A673 (cell line): ENCODE data around the gene LRTM2. TPM values are rescaled to one million over a fixed set of nuclear protein-coding genes. Genes with fewer than 3 reads are reported as not detected.

Experiments
- BruUV-seq: library from RNA; stranded (reverse); fragments of 400-500 nt; replicated peaks from 2 replicates; lab custom pipeline; 2021; lab: Mats Ljungman, UMichigan
- CTCF ChIA-PET: fragments of 300-600 bp; sonication (Branson Sonifier 250); formaldehyde crosslinking; loops from one replicate; lab custom pipeline; 2022; ENCODE audit warnings: antibody characterized with exemption; lab: Charles Lee
- POLR2A ChIA-PET: fragments of 300-600 bp; sonication (Branson Sonifier 250); formaldehyde crosslinking; loops from one replicate; lab custom pipeline; 2022; ENCODE audit warnings: antibody characterized with exemption; ENCODE audit not compliant: low non-redundant PET; lab: Charles Lee
- DNase-seq: peaks from one replicate; pipeline ENCODE4 v3.0.0-alpha.2; 2015; ENCODE audit warnings: low spot score
- H3K27ac ChIP-seq: fragments of 200-600 bp; sonication (generic); 2 replicates; pipeline ENCODE4 v1.5.1; 2016; ENCODE audit warnings: mixed run types, low read depth, mild to moderate bottlenecking, mixed read lengths, antibody characterized with exemption, low read length; ENCODE audit not compliant: poor library complexity, severe bottlenecking
- H3K27me3 ChIP-seq: fragments of 200-600 bp; sonication (generic); replicated peaks from 2 replicates; pipeline ENCODE4 v1.6.1; 2017; ENCODE audit warnings: mixed run types, low read depth, mild to moderate bottlenecking, mixed read lengths, antibody characterized with exemption, low read length; ENCODE audit not compliant: insufficient read depth, poor library complexity
- H3K36me3 ChIP-seq: fragments of 200-600 bp; sonication (generic); 2 replicates; pipeline ENCODE4 v1.6.1; 2016; ENCODE audit warnings: mixed run types, mild to moderate bottlenecking, mixed read lengths, antibody characterized with exemption, low read length; ENCODE audit not compliant: insufficient read depth, poor library complexity, severe bottlenecking
- H3K4me1 ChIP-seq: fragments of 200-600 bp; sonication (generic); 2 replicates; pipeline ENCODE4 v1.6.1; 2017; ENCODE audit warnings: mixed run types, mild to moderate bottlenecking, mixed read lengths, antibody characterized with exemption, low read length; ENCODE audit not compliant: insufficient read depth, poor library complexity, severe bottlenecking
- H3K4me3 ChIP-seq: fragments of 200-600 bp; sonication (generic); 2 replicates; pipeline ENCODE4 v1.5.1; 2016; ENCODE audit warnings: low read depth, mixed run types, mild to moderate bottlenecking, mixed read lengths, low read length; ENCODE audit not compliant: poor library complexity, severe bottlenecking
- H3K9me3 ChIP-seq: fragments of 200-600 bp; sonication (generic); 2 replicates; pipeline ENCODE4 v1.6.1; 2016; ENCODE audit warnings: mixed run types, low read depth, mild to moderate bottlenecking, mixed read lengths, antibody characterized with exemption, low read length; ENCODE audit not compliant: poor library complexity, severe bottlenecking
- CTCF ChIP-seq: fragments of 300-800, 200-600 bp; sonication (generic); conservative IDR thresholded peaks from 2 replicates; pipeline ENCODE4 v1.5.1; 2017; ENCODE audit warnings: low read depth, mild to moderate bottlenecking, antibody characterized with exemption, low read length, moderate library complexity, mixed read lengths
- EZH2 ChIP-seq: fragments of 200-600 bp; sonication (generic); IDR thresholded peaks from 2 replicates; pipeline ENCODE4 v1.6.1; 2017; ENCODE audit warnings: borderline replicate concordance, low read depth, mild to moderate bottlenecking, mixed read lengths, antibody characterized with exemption, low read length; ENCODE audit not compliant: poor library complexity, severe bottlenecking
- intact Hi-C: fragments of 100-400 bp; cut with micrococcal nuclease; formaldehyde crosslinking; loops from one replicate; pipeline ENCODE4 v1.10.0; 2022; ENCODE audit not compliant: unreplicated experiment
- total RNA-seq: library from RNA; stranded (reverse); gene quantifications from 2 replicates; pipeline ENCODE4 v1.2.3, GENCODE V29; 2021

The LRTM2 gene
- total RNA-seq, 1 experiment from 2014 or later = not detected

- Histone ChIP-seq H3K27me3 (no peaks in the 10 kb centered on the region), H3K4me3 (no peak overlapping the region), H3K4me1 (peaks cover 49% of the 10 kb centered on the region), H3K9me3 (no peaks in the 10 kb centered on the region), H3K27ac (no peak overlapping the region), H3K36me3 (no peaks in the 10 kb centered on the region)
- no peak for DNase-seq
- POLR2A ChIA-PET = no interaction called here
- CTCF ChIA-PET = no interaction called here
- no TSS peak for BruUV-seq
- intact Hi-C loops = no loop called here
- TF ChIP-seq EZH2 (no peak), CTCF (no peak)
These were observed 22.0 kb downstream of the LRTM2 start for GRCh38 chr12:1842183-1842904.

- intact Hi-C loops = no loop called here
- Histone ChIP-seq H3K27me3 (no peaks in the 10 kb centered on the region), H3K9me3 (no peaks in the 10 kb centered on the region), H3K36me3 (no peaks in the 10 kb centered on the region), H3K4me1 (peaks cover 48% of the 10 kb centered on the region), H3K4me3 (no peak overlapping the region), H3K27ac (no peak overlapping the region)
- CTCF ChIA-PET = no interaction called here
- no TSS peak for BruUV-seq
- POLR2A ChIA-PET = no interaction called here
- no peak for TF ChIP-seq EZH2
- TF ChIP-seq CTCF = no peak
- DNase-seq = no peak
These were observed 22.7 kb downstream of the LRTM2 start for GRCh38 chr12:1842905-1843640.

- Histone ChIP-seq H3K4me3 (no peak overlapping the region), H3K27ac (no peak overlapping the region), H3K27me3 (no peaks in the 10 kb centered on the region), H3K4me1 (peaks cover 45% of the 10 kb centered on the region), H3K9me3 (no peaks in the 10 kb centered on the region), H3K36me3 (no peaks in the 10 kb centered on the region)
- TF ChIP-seq CTCF (no peak), EZH2 (no peak)
- POLR2A ChIA-PET = no interaction called here
- CTCF ChIA-PET = no interaction called here
- peak; percentile 64 for DNase-seq
- no TSS peak for BruUV-seq
- intact Hi-C loops = no loop called here
These were observed 23.3 kb downstream of the LRTM2 start for GRCh38 chr12:1843641-1844005.
